Thoracic aorta (tissue), 2 donors: ENCODE results near the gene SRGAP1. TPM values are rescaled to one million over a fixed set of nuclear protein-coding genes. Genes with fewer than 3 reads are reported as not detected.

ENCODE experiments used
- ATAC-seq: fragments of 150-250 bp; one replicate; pipeline ENCODE4 v1.8.0; 2017; ENCODE audit warnings: low read depth; ENCODE audit not compliant: insufficient number of reproducible peaks, low FRiP score
- DNase-seq: peaks from one replicate; pipeline ENCODE4 v3.0.0-alpha.2; 2020; ENCODE audit warnings: low spot score
- H3K27ac ChIP-seq, 2 donors: fragments of 200-600 bp; sonication (generic); 1 replicate in 1 of 2; 2 replicates in 1 of 2; pipeline ENCODE4 v1.5.1; 2016; ENCODE audit warnings: mild to moderate bottlenecking in 2 of 2, moderate library complexity in 2 of 2
- H3K27me3 ChIP-seq: fragments of 200-600 bp; sonication (generic); replicated peaks from 2 replicates; pipeline ENCODE4 v1.6.0; 2016; ENCODE audit warnings: mild to moderate bottlenecking; ENCODE audit not compliant: insufficient read depth
- H3K36me3 ChIP-seq: fragments of 200-600 bp; sonication (generic); one replicate; pipeline ENCODE4 v1.5.1; 2016
- H3K4me1 ChIP-seq, 2 donors: fragments of 200-600 bp; sonication (generic); 1 replicate in 1 of 2; 2 replicates in 1 of 2; pipeline versions ENCODE4 v1.5.1 to v1.6.0; 2016; ENCODE audit warnings: low read depth in 2 of 2, mild to moderate bottlenecking in 1 of 2; ENCODE audit not compliant: control insufficient read depth in 1 of 2
- H3K4me3 ChIP-seq: fragments of 200-600 bp; sonication (generic); 2 replicates; pipeline ENCODE4 v1.5.1; 2016; ENCODE audit warnings: mild to moderate bottlenecking
- H3K9me3 ChIP-seq: fragments of 200-600 bp; sonication (generic); 2 replicates; pipeline ENCODE4 v1.5.1; 2016
- CTCF ChIP-seq: fragments of 200-600 bp; sonication (generic); IDR thresholded peaks from one replicate; pipeline ENCODE4 v1.5.1; 2019; ENCODE audit warnings: antibody characterized with exemption
- total RNA-seq, 2 donors: library from RNA; depleted of rRNA; stranded (reverse); fragments of >200 nt; gene quantifications; one replicate each; pipeline versions ENCODE4 v1.1.0 to v1.2.3, GENCODE V29; 2016

Gene SRGAP1
- total RNA-seq, 2 donors from 2014 or later = 7.9 to 24.1 TPM

GRCh38 chr12:63912651-63913050 lies 68.2 kb downstream of the SRGAP1 start:
- ATAC-seq = no peak

GRCh38 chr12:63913929-63914328 lies 69.4 kb downstream of the SRGAP1 start:
- H3K27me3 ChIP-seq = no peaks in the 10 kb centered on the region
- no peak for ATAC-seq

More at GRCh38 chr12:63912651-63913050, 68.2 kb downstream of the SRGAP1 start:
- Histone ChIP-seq H3K27me3 (no peaks in the 10 kb centered on the region), H3K27ac (no peak overlapping the region), H3K4me3 (no peak overlapping the region), H3K4me1 (peaks cover 16 to 31% of the 10 kb centered on the region in 2 donors), H3K36me3 (no peaks in the 10 kb centered on the region), H3K9me3 (no peaks in the 10 kb centered on the region)
- no peak for TF ChIP-seq CTCF
- no peak for DNase-seq

GRCh38 chr12:63915105-63915800 lies 70.8 kb downstream of the SRGAP1 start:
- no peaks in the 10 kb centered on the region for H3K9me3 ChIP-seq
- H3K4me3 ChIP-seq = no peak overlapping the region
- ATAC-seq (no peak), DNase-seq (no peak)
- H3K27ac ChIP-seq = no peak overlapping the region
- no peak for TF ChIP-seq CTCF
- H3K36me3 ChIP-seq = no peaks in the 10 kb centered on the region
- no peaks in the 10 kb centered on the region for H3K27me3 ChIP-seq
- peaks cover 16 to 36% of the 10 kb centered on the region in 2 donors for H3K4me1 ChIP-seq

More at GRCh38 chr12:63913929-63914328, 69.4 kb downstream of the SRGAP1 start:
- Histone ChIP-seq H3K4me3 (no peak overlapping the region), H3K27ac (no peak overlapping the region), H3K4me1 (peaks cover 16 to 36% of the 10 kb centered on the region in 2 donors), H3K36me3 (no peaks in the 10 kb centered on the region), H3K9me3 (no peaks in the 10 kb centered on the region)
- no peak for TF ChIP-seq CTCF
- no peak for DNase-seq

GRCh38 chr12:63916561-63917476 lies 72.3 kb downstream of the SRGAP1 start:
- H3K4me3 ChIP-seq = no peak overlapping the region
- no peaks in the 10 kb centered on the region for H3K27me3 ChIP-seq
- peaks cover 16 to 31% of the 10 kb centered on the region in 2 donors for H3K4me1 ChIP-seq
- ATAC-seq (no peak), DNase-seq (no peak)
- H3K36me3 ChIP-seq = no peaks in the 10 kb centered on the region
- H3K27ac ChIP-seq = no peak overlapping the region
- TF ChIP-seq CTCF = no peak
- H3K9me3 ChIP-seq = no peaks in the 10 kb centered on the region

- DNase-seq (no peak), ATAC-seq (no peak)
- Histone ChIP-seq H3K36me3 (no peaks in the 10 kb centered on the region), H3K4me3 (no peak overlapping the region), H3K27me3 (no peaks in the 10 kb centered on the region), H3K27ac (no peak overlapping the region), H3K9me3 (no peaks in the 10 kb centered on the region), H3K4me1 (peaks cover 16 to 29% of the 10 kb centered on the region in 2 donors)
- no peak for TF ChIP-seq CTCF
These were observed 73.0 kb downstream of the SRGAP1 start for GRCh38 chr12:63917477-63917862.
